ENCODE results near the gene ABCB11.
"Not testable (repeated sequence)": the region's sequence is repeated elsewhere in the genome, so short reads cannot be mapped to it uniquely, and the experiment has no call there.

Gene ABCB11

GRCh38 chr2:168954256-168954655 is 76.9 kb downstream of the ABCB11 start:
- Mint-ChIP-seq H3K4me3 (no peak overlapping the region), H3K27ac (no peak overlapping the region), H3K4me1 (ENCODE audit: low read depth) (no peaks in the 10 kb centered on the region), H3K27me3 (peaks cover 3% of the 10 kb centered on the region), H3K9me3 (peaks cover 22% of the 10 kb centered on the region), H3K36me3 (ENCODE audit: low read depth) (peaks cover 2% of the 10 kb centered on the region)
- DNase-seq: no peak

- DNase-seq: no peak
- Mint-ChIP-seq H3K4me3 (no peak overlapping the region), H3K36me3 (ENCODE audit: low read depth) (peaks cover 2% of the 10 kb centered on the region), H3K27me3 (peaks cover 3% of the 10 kb centered on the region), H3K27ac (no peak overlapping the region), H3K9me3 (peaks cover 22% of the 10 kb centered on the region), H3K4me1 (ENCODE audit: low read depth) (no peaks in the 10 kb centered on the region)
Measured at GRCh38 chr2:168952424-168952823, 78.7 kb downstream of the ABCB11 start.

- no peak overlapping the region for H3K4me3 Mint-ChIP-seq
- H3K9me3 Mint-ChIP-seq: peaks cover 22% of the 10 kb centered on the region
- H3K27ac Mint-ChIP-seq: no peak overlapping the region
Measured at GRCh38 chr2:168951871-168952270, 79.3 kb downstream of the ABCB11 start.

GRCh38 chr2:168949324-168949723 is 81.8 kb downstream of the ABCB11 start:
- H3K9me3 Mint-ChIP-seq: peaks cover 19% of the 10 kb centered on the region
- H3K4me3 Mint-ChIP-seq: no peak overlapping the region
- peaks cover 2% of the 10 kb centered on the region for H3K36me3 Mint-ChIP-seq (ENCODE audit: low read depth)
- H3K27me3 Mint-ChIP-seq: peaks cover 3% of the 10 kb centered on the region
- H3K4me1 Mint-ChIP-seq (ENCODE audit: low read depth): no peaks in the 10 kb centered on the region
- no peak for DNase-seq
- no peak overlapping the region for H3K27ac Mint-ChIP-seq

More at GRCh38 chr2:168951871-168952270, 79.3 kb downstream of the ABCB11 start:
- peaks cover 2% of the 10 kb centered on the region for H3K36me3 Mint-ChIP-seq (ENCODE audit: low read depth)
- H3K27me3 Mint-ChIP-seq: peaks cover 3% of the 10 kb centered on the region
- no peak for DNase-seq
- H3K4me1 Mint-ChIP-seq (ENCODE audit: low read depth): no peaks in the 10 kb centered on the region

GRCh38 chr2:168948621-168949212 is 82.4 kb downstream of the ABCB11 start:
- DNase-seq: no peak
- Mint-ChIP-seq H3K4me3 (no peak overlapping the region), H3K27me3 (peaks cover 8% of the 10 kb centered on the region), H3K27ac (no peak overlapping the region), H3K9me3 (peaks cover 16% of the 10 kb centered on the region), H3K36me3 (ENCODE audit: low read depth) (peaks cover 2% of the 10 kb centered on the region), H3K4me1 (ENCODE audit: low read depth) (no peaks in the 10 kb centered on the region)

GRCh38 chr2:168945508-168945907 is 85.6 kb downstream of the ABCB11 start:
- H3K4me1 Mint-ChIP-seq (ENCODE audit: low read depth): no peaks in the 10 kb centered on the region
- H3K27me3 Mint-ChIP-seq: peaks cover 8% of the 10 kb centered on the region
- H3K9me3 Mint-ChIP-seq: no peaks in the 10 kb centered on the region
- DNase-seq: no peak
- H3K4me3 Mint-ChIP-seq: no peak overlapping the region
- no peak overlapping the region for H3K27ac Mint-ChIP-seq
- H3K36me3 Mint-ChIP-seq (ENCODE audit: low read depth): no peaks in the 10 kb centered on the region

- no peaks in the 10 kb centered on the region for H3K36me3 Mint-ChIP-seq (ENCODE audit: low read depth)
- H3K27ac Mint-ChIP-seq: no peak overlapping the region
- H3K27me3 Mint-ChIP-seq: peaks cover 8% of the 10 kb centered on the region
- peaks cover 5% of the 10 kb centered on the region for H3K4me1 Mint-ChIP-seq (ENCODE audit: low read depth)
- H3K9me3 Mint-ChIP-seq: no peaks in the 10 kb centered on the region
- no peak overlapping the region for H3K4me3 Mint-ChIP-seq
- no peak for DNase-seq
Measured at GRCh38 chr2:168944065-168944464, 87.1 kb downstream of the ABCB11 start.

GRCh38 chr2:168941297-168941696 is 89.8 kb downstream of the ABCB11 start:
- Mint-ChIP-seq H3K36me3 (ENCODE audit: low read depth) (no peaks in the 10 kb centered on the region), H3K4me1 (ENCODE audit: low read depth) (peaks cover 5% of the 10 kb centered on the region)

GRCh38 chr2:168939918-168940317 is 91.2 kb downstream of the ABCB11 start:
- Mint-ChIP-seq H3K36me3 (ENCODE audit: low read depth) (no peaks in the 10 kb centered on the region), H3K27ac (no peak overlapping the region), H3K4me3 (no peak overlapping the region), H3K4me1 (ENCODE audit: low read depth) (peaks cover 5% of the 10 kb centered on the region), H3K27me3 (peaks cover 8% of the 10 kb centered on the region), H3K9me3 (no peaks in the 10 kb centered on the region)
- DNase-seq: no peak

More at GRCh38 chr2:168941297-168941696, 89.8 kb downstream of the ABCB11 start:
- H3K9me3 Mint-ChIP-seq: no peaks in the 10 kb centered on the region
- peaks cover 8% of the 10 kb centered on the region for H3K27me3 Mint-ChIP-seq
- DNase-seq: no peak
- no peak overlapping the region for H3K4me3 Mint-ChIP-seq
- H3K27ac Mint-ChIP-seq: no peak overlapping the region

GRCh38 chr2:168939061-168939460 is 92.1 kb downstream of the ABCB11 start:
- no peaks in the 10 kb centered on the region for H3K9me3 Mint-ChIP-seq
- no peak overlapping the region for H3K4me3 Mint-ChIP-seq
- H3K36me3 Mint-ChIP-seq (ENCODE audit: low read depth): no peaks in the 10 kb centered on the region
- no peak for DNase-seq
- peaks cover 2% of the 10 kb centered on the region for H3K27me3 Mint-ChIP-seq
- peaks cover 5% of the 10 kb centered on the region for H3K4me1 Mint-ChIP-seq (ENCODE audit: low read depth)
- no peak overlapping the region for H3K27ac Mint-ChIP-seq

- H3K4me3 Mint-ChIP-seq: no peak overlapping the region
- peaks cover 5% of the 10 kb centered on the region for H3K27me3 Mint-ChIP-seq
- DNase-seq: no peak
- H3K4me1 Mint-ChIP-seq (ENCODE audit: low read depth): peaks cover 5% of the 10 kb centered on the region
- no peaks in the 10 kb centered on the region for H3K36me3 Mint-ChIP-seq (ENCODE audit: low read depth)
- no peak overlapping the region for H3K27ac Mint-ChIP-seq
- no peaks in the 10 kb centered on the region for H3K9me3 Mint-ChIP-seq
Measured at GRCh38 chr2:168935810-168936581, 95.1 kb downstream of the ABCB11 start.

- Mint-ChIP-seq H3K27ac (no peak overlapping the region), H3K27me3 (peaks cover 13% of the 10 kb centered on the region), H3K4me1 (ENCODE audit: low read depth) (peaks cover under 1% of the 10 kb centered on the region), H3K9me3 (no peaks in the 10 kb centered on the region), H3K4me3 (no peak overlapping the region), H3K36me3 (ENCODE audit: low read depth) (no peaks in the 10 kb centered on the region)
- DNase-seq: no peak
Measured at GRCh38 chr2:168934826-168935225, 96.3 kb downstream of the ABCB11 start.

GRCh38 chr2:168932174-168932573 is 99.0 kb downstream of the ABCB11 start:
- not testable (repeated sequence) for H3K27ac Mint-ChIP-seq; H3K4me1 Mint-ChIP-seq (ENCODE audit: low read depth)
- H3K27me3 Mint-ChIP-seq: peaks cover 19% of the 10 kb centered on the region

GRCh38 chr2:168930242-168930641 is 100.9 kb downstream of the ABCB11 start:
- no peaks in the 10 kb centered on the region for H3K4me1 Mint-ChIP-seq (ENCODE audit: low read depth)
- H3K36me3 Mint-ChIP-seq (ENCODE audit: low read depth): no peaks in the 10 kb centered on the region
- no peaks in the 10 kb centered on the region for H3K9me3 Mint-ChIP-seq
- H3K27me3 Mint-ChIP-seq: peaks cover 30% of the 10 kb centered on the region
- H3K4me3 Mint-ChIP-seq: no peak overlapping the region
- no peak for DNase-seq
- no peak overlapping the region for H3K27ac Mint-ChIP-seq

More at GRCh38 chr2:168932174-168932573, 99.0 kb downstream of the ABCB11 start:
- not testable (repeated sequence) for H3K36me3 Mint-ChIP-seq (ENCODE audit: low read depth); H3K4me3 Mint-ChIP-seq; DNase-seq; H3K9me3 Mint-ChIP-seq

GRCh38 chr2:168929031-168929430 is 102.1 kb downstream of the ABCB11 start:
- no peak for DNase-seq
- H3K9me3 Mint-ChIP-seq: no peaks in the 10 kb centered on the region
- H3K27ac Mint-ChIP-seq: no peak overlapping the region
- H3K4me1 Mint-ChIP-seq (ENCODE audit: low read depth): no peaks in the 10 kb centered on the region
- H3K36me3 Mint-ChIP-seq (ENCODE audit: low read depth): no peaks in the 10 kb centered on the region
- no peak overlapping the region for H3K4me3 Mint-ChIP-seq
- H3K27me3 Mint-ChIP-seq: peaks cover 36% of the 10 kb centered on the region

Data from activated T-cell treated with anti-CD3 and anti-CD28 coated beads, Interleukin-2, amount 50 U/mL, for 24 hours (primary cell).